ENCODE data around the gene SLC9A9.

The SLC9A9 gene

DNA sequence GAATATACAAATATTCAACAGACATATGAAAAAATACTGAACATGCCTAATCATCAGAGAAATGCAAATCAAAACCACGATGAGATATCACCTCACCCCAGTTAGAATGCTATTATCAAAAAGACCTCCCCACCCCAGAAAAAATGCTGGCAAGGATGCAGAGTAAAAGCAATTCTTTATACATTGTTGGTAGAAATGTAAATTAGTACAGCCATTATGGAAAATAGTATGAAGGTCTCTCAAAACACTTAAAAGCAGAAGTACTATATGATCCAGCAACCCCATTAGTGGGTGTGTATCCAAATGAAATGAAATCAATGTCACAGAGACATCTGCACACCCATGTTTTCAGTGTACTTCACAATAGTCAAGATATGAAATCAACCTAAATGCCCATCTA, 420.0 kb downstream of the SLC9A9 start:
- no peak for DNase-seq (ENCODE audit: low read depth in 2 of 2)
- no peak overlapping the region for H3K4me3 ChIP-seq (replicated peaks in 1 of 2; ENCODE audit: low read depth in 2 of 2, low read length in 2 of 2)
- TF ChIP-seq, protein P1, sequence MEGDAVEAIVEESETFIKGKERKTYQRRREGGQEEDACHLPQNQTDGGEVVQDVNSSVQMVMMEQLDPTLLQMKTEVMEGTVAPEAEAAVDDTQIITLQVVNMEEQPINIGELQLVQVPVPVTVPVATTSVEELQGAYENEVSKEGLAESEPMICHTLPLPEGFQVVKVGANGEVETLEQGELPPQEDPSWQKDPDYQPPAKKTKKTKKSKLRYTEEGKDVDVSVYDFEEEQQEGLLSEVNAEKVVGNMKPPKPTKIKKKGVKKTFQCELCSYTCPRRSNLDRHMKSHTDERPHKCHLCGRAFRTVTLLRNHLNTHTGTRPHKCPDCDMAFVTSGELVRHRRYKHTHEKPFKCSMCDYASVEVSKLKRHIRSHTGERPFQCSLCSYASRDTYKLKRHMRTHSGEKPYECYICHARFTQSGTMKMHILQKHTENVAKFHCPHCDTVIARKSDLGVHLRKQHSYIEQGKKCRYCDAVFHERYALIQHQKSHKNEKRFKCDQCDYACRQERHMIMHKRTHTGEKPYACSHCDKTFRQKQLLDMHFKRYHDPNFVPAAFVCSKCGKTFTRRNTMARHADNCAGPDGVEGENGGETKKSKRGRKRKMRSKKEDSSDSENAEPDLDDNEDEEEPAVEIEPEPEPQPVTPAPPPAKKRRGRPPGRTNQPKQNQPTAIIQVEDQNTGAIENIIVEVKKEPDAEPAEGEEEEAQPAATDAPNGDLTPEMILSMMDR (IDR thresholded peaks at IDR 0.05; ENCODE audit: low read depth, low read length) = no peak

DNA sequence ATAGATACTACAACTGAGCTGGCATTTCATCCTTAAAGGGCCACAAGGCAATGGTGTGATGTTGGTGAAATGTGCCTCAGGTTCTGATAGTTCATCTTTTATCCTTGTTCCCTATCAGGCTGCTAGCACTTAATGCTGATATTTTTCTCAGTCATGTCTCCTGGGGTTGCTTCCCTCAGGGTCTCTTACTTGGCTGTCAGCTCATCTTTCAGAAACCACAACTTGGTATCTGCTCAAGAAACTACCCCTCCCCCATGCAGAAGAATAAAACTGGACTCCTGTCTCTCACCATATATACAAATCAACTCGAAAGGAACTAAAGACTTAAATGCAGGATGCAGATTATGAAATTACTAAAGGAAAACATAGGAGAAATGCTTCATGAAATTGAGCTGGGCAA, 420.6 kb downstream of the SLC9A9 start:
- TF ChIP-seq, protein P1 (IDR thresholded peaks at IDR 0.05; ENCODE audit: low read depth, low read length) = no peak
- DNase-seq (ENCODE audit: low read depth in 2 of 2) = no peak
- H3K4me3 ChIP-seq (replicated peaks in 1 of 2; ENCODE audit: low read depth in 2 of 2, low read length in 2 of 2) = no peak overlapping the region

DNA sequence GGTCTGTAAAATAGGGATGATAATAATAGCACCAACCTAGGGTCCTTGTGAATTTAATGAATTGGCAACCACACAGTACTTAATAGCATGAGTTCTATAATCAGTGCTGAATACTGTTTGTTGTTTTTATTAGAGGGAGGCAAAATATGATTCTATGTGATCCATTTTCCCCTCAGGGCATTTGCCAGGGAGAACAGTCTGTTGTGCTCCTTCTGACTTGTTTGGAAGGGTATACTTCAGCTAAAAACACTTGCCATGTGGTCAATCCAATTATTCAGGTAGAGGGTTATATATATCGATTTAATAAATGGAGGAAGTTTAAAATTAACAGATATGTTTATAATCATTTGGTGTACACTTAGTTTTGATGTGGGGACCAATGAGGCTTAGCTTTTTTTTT, 423.4 kb downstream of the SLC9A9 start:
- TF ChIP-seq, protein P1 (IDR thresholded peaks at IDR 0.05; ENCODE audit: low read depth, low read length) = no peak
- H3K4me3 ChIP-seq (replicated peaks in 1 of 2; ENCODE audit: low read depth in 2 of 2, low read length in 2 of 2) = no peak overlapping the region
- no peak for DNase-seq (ENCODE audit: low read depth in 2 of 2)

DNA sequence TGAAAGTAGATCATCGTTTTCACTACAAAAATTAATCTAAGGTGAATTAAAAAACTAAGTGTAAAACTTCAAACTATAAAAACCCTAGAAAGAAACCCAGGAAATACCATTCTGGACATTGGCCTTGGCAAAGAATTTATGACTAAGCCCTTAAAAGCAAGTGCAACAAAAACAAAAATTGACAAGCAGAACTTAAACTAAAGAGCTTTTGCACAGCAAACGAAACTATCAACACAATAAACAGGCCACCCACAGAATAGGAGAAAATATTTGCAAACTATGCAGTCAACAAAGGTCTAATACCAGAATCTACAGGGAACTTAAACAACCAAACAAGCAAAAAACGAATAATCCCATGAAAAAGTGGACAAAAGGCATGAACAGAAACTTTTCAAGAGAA, 426.7 kb downstream of the SLC9A9 start:
- DNase-seq (ENCODE audit: low read depth in 2 of 2) = peak; percentile 26 to 40
- TF ChIP-seq, protein P1 (IDR thresholded peaks at IDR 0.05; ENCODE audit: low read depth, low read length) = no peak
- no peak overlapping the region for H3K4me3 ChIP-seq (replicated peaks in 1 of 2; ENCODE audit: low read depth in 2 of 2, low read length in 2 of 2)

DNA sequence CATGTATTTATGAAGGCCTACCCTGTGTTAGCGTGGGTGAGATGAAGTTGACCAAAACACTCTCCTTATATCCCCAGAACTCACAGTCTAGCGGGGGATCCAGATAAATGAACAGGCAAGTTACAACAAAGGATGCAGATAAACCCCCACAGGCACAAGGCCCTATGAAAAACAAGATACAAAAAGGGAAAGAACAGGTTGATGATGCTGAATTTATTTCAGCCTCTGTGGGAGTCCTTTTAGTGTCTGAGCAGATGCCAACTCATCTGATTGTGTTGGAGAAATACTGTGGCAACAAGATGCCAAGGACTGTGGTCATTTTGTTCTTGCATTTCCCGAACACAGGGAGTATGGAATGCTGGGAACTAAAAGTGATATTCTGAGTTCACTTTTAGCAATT, 428.7 kb downstream of the SLC9A9 start:
- TF ChIP-seq, protein P1 (IDR thresholded peaks at IDR 0.05; ENCODE audit: low read depth, low read length) = no peak
- no peak for DNase-seq (ENCODE audit: low read depth in 2 of 2)
- no peak overlapping the region for H3K4me3 ChIP-seq (replicated peaks in 1 of 2; ENCODE audit: low read depth in 2 of 2, low read length in 2 of 2)

DNA sequence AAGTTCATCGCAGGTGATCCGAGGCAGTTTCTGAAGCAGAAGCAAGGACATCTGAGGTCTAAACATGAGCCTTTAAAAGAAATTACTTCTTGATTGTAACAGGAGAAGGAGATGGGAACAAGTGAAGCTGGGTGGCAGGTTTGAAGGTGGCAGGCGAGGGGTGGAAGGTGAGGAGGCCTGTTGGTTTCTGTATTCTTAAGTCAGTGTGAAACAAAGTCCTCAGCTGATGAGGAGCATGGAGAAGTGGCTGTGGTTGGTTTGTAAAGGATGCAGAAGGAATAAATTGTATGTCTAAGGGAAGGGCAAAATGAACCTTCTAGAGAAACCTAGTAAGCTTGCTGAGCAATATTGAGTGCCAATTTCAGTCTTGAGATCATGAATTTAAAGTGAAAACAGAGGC, 429.9 kb downstream of the SLC9A9 start:
- no peak overlapping the region for H3K4me3 ChIP-seq (replicated peaks in 1 of 2; ENCODE audit: low read depth in 2 of 2, low read length in 2 of 2)
- TF ChIP-seq, protein P1 (IDR thresholded peaks at IDR 0.05; ENCODE audit: low read depth, low read length) = no peak
- DNase-seq (ENCODE audit: low read depth in 2 of 2) = no peak

DNA sequence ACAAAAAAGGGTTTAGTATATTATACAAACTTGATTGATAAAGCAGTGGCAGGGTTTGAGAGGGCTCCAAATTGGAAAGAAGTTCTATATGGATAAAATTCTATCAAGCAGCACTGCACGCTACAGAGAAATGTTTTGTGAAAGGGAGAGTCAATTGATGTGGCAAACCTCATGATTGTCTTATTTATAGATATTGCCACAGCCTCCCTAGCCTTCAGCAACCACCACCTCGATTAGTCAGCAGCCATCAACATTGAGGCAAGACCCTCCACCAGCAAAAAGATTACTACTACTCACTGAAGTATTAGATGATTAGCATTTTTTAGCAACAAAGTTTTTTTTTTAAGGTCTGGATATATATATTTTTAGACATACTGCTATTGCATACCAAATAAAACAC, 432.0 kb downstream of the SLC9A9 start:
- no peak overlapping the region for H3K4me3 ChIP-seq (replicated peaks in 1 of 2; ENCODE audit: low read depth in 2 of 2, low read length in 2 of 2)
- TF ChIP-seq, protein P1 (IDR thresholded peaks at IDR 0.05; ENCODE audit: low read depth, low read length) = no peak
- no peak for DNase-seq (ENCODE audit: low read depth in 2 of 2)
